OCI-M1 (cell line): ENCODE data around the gene ABCF3.
A peak's percentile ranks its signal among the peaks of the same experiment; 100 is the strongest.

Experiments
- DNase-seq: peaks from one replicate; lab custom pipeline; 2025; lab: John Stamatoyannopoulos, UW

The ABCF3 gene

DNA sequence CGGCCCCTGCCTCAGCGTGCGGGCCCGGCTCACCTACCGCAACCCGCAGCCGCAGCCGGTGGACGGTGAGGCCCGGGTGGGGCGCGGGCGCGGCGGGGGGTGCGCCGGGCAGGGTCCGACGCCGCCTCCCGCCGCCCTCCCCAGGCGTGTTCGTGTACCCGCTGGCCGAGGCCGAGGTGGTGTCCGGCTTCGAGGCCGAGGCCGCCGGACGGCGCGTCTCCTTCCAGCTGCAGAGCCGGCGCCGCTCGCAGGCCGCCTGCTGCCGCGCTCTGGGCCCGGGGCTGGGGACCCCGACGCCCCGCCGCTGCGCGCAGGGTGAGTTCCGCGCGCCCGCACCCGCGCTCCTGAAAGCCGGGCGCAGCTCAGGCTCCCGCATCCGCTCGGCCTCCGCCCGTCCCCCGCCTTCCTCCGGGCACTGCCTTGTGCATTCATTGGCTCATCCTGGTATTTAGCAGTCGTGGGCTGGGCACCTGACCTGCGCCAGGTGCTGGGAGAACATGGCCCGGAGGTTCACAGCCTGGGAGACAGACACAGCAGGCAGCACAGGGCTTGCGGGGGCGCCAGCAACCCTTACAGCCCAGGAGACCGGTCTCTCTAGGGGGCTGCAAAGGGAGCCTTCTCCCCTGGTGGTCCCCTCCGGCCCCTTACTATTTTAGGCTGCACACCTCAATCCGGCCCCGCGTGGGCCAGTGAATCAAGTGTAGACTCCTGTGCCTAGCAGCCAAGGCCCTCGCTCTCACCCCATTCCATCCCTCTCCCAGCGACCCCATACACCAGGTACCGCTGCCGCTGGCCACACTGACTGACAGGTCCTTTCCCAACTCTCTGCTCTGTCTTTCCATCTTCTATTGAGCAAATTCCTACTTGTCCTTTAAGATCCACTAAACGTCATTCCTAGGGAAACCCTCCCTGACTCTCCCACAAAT is 44.9 kb downstream of the ABCF3 start:
- no peak for DNase-seq

GRCh38 chr3:184231671-184232070 is 45.7 kb downstream of the ABCF3 start:
- no peak for DNase-seq

DNA sequence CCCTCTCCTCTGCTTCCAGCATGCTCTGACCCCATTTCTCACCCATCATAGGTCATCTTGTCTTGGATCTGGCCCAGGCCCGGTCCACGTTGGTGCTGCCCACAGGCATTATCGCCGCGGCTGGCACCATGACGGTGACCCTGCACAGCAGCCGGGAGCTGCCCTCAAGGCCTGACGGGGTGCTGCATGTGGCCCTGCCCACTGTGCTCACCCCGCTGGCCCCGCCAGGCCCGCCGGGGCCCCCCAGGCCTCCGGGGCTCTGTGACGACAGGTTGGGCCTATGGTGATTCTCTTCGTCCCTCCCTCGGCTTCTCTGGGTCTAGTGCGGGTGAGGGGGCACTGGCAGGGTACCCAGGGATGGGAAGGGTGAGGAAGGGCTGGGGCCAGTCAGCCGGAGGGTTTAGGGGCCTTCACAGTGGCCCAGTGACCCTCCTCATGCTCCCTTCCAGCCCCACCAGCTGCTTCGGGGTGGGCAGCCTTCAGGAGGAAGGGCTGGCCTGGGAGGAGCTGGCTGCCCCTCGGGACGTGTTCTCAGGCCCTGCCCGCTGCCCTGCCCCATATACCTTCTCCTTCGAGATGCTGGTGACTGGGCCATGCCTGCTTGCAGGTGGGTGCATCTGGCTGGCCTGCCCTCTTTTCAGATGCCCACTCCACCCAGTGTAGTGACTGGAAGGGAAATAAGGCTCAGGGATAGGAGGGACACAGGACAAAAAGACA is 47.3 kb downstream of the ABCF3 start:
- no peak for DNase-seq

GRCh38 chr3:184234224-184234623 is 48.2 kb downstream of the ABCF3 start:
- peak; percentile 63 for DNase-seq

- no peak for DNase-seq
Observed at GRCh38 chr3:184234671-184235380, 48.8 kb downstream of the ABCF3 start.

GRCh38 chr3:184235381-184236032 is 49.5 kb downstream of the ABCF3 start:
- no peak for DNase-seq

DNA sequence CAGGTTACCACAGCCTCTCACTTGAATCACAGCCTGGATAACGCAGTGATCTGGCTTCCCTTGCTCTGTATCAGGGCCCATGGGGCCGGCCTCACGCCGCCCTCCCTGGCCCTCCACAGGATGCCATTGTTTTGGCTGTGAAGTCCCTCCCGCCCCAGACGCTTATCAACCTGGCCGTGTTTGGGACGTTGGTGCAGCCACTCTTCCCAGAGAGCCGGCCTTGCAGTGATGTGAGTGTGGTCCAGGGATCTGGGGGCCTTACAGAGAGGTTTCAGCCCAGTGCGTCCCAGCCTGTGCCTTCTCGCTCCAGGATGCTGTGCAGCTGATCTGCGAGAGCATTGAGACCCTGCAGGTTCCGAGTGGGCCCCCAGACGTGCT is 50.0 kb downstream of the ABCF3 start:
- DNase-seq = no peak

GRCh38 chr3:184236636-184237035 is 50.6 kb downstream of the ABCF3 start:
- DNase-seq = no peak

DNA sequence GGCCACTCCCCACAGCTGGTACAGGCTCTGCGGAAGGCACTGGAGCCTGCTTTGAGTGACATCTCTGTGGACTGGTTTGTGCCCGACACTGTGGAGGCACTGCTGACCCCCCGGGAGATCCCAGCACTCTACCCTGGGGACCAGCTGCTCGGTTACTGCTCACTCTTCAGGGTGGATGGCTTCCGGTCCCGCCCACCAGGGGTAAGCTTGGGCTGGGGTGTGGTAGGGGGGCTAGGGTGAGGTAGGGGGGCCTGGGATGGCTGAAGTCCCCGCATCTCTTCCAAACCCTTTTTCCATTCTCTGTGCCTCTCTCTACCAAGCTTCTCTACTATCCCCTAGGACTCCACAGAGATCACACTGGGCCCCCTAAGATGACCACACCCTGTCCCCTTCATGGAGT is 51.2 kb downstream of the ABCF3 start:
- DNase-seq = no peak

GRCh38 chr3:184237807-184238206 is 51.8 kb downstream of the ABCF3 start:
- no peak for DNase-seq

- DNase-seq = no peak
Observed at GRCh38 chr3:184238246-184238818, 52.3 kb downstream of the ABCF3 start.

- no peak for DNase-seq
Observed at GRCh38 chr3:184239221-184239620, 53.2 kb downstream of the ABCF3 start.

DNA sequence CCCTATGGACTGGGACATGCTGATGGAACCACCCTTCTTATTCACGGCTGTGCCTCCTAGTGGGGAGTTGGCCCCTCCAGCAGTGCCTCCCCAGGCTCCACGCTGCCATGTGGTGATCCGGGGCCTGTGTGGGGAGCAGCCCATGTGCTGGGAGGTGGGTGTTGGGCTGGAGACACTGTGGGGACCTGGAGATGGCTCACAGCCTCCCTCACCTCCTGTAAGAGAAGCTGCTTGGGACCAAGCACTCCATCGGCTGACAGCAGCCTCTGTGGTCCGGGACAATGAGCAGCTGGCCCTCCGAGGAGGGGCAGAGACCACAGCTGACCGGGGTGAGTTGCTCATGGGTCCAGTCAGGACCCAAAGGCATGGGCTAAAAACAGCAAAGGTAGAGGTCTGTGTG is 53.7 kb downstream of the ABCF3 start:
- no peak for DNase-seq

- peak; percentile 22 for DNase-seq
Observed at GRCh38 chr3:184240384-184241140, 54.6 kb downstream of the ABCF3 start.

DNA sequence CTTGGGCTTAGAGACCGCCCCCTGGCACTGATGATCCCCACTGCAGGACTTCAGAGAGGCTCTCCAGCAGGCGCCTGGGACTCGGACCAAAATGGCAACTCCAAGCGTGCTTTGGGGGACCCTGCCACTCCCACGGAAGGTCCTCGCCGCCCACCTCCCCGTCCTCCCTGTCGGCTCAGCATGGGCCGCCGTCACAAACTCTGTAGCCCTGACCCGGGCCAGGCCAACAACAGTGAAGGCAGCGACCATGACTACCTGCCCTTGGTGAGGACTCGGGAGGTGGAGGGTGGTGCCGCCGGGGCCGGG is 55.1 kb downstream of the ABCF3 start:
- DNase-seq = no peak

DNA sequence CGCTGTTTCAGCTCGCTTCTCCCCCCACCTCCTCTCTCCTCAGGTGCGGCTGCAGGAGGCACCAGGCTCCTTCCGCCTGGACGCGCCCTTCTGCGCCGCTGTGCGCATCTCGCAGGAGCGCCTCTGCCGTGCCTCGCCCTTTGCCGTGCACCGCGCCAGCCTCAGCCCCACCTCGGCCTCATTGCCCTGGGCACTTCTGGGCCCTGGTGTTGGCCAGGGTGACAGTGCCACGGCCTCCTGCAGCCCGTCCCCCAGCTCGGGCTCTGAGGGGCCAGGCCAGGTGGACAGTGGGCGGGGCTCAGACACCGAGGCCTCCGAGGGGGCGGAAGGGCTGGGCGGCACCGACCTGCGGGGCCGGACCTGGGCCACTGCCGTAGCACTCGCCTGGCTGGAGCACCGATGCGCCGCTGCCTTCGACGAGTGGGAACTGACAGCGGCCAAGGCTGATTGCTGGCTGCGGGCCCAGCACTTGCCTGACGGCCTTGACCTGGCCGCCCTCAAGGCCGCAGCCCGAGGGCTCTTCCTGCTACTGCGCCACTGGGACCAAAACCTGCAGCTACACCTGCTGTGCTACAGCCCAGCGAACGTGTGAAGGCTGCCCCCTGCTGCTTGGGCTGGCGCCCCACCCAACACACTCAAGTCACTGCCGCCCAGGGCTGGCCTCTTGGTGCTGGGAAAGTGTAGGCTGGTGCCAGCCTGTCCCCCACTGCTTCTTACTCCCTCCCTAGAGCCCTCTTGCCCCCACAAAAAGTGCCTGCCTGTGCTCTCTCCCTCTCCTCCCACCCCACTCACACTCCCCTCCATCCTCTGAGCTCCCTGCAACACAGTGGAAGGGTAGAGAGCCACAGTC is 55.7 kb downstream of the ABCF3 start:
- DNase-seq = no peak

GRCh38 chr3:184242297-184242685 is 56.3 kb downstream of the ABCF3 start:
- no peak for DNase-seq
